Endothelial cell (in vitro differentiated cells): ENCODE results near the gene DCN. TPM values are rescaled to one million over a fixed set of nuclear protein-coding genes. Genes with fewer than 3 reads are reported as not detected.

Experiments used
- DNase-seq: peaks from one replicate; pipeline ENCODE4 v3.0.0; 2021; ENCODE audit warnings: low spot score
- H3K27ac Mint-ChIP-seq: one replicate; pipeline ENCODE4 v1.8.0; 2021; ENCODE audit warnings: mixed read lengths, inconsistent platforms; ENCODE audit not compliant: unreplicated experiment
- H3K27me3 Mint-ChIP-seq: one replicate; pipeline ENCODE4 v1.8.0; 2021; ENCODE audit warnings: mild to moderate bottlenecking, moderate library complexity, mixed read lengths, inconsistent platforms; ENCODE audit not compliant: unreplicated experiment
- H3K36me3 Mint-ChIP-seq: one replicate; pipeline ENCODE4 v1.8.0; 2021; ENCODE audit warnings: mild to moderate bottlenecking, low read depth, mixed read lengths, inconsistent platforms; ENCODE audit not compliant: unreplicated experiment
- H3K4me1 Mint-ChIP-seq: one replicate; pipeline ENCODE4 v1.8.0; 2021; ENCODE audit warnings: mild to moderate bottlenecking, mixed read lengths, inconsistent platforms; ENCODE audit not compliant: unreplicated experiment
- H3K4me3 Mint-ChIP-seq: one replicate; pipeline ENCODE4 v1.8.0; 2021; ENCODE audit warnings: mild to moderate bottlenecking, mixed read lengths, inconsistent platforms; ENCODE audit not compliant: unreplicated experiment
- H3K9me3 Mint-ChIP-seq: one replicate; pipeline ENCODE4 v1.8.0; 2021; ENCODE audit warnings: mixed read lengths, inconsistent platforms; ENCODE audit not compliant: unreplicated experiment
- total RNA-seq: library from RNA; stranded (reverse); fragmentation: NEBNext Ultra II Directional; extraction: Animal tissue kit (Norgen Biotek cat#: 25700); gene quantifications from one replicate; pipeline ENCODE4 v1.2.1, GENCODE V29; 2021; ENCODE audit not compliant: unreplicated experiment
- TF ChIP-seq, protein P1 (sequence below): fragments of 200-600 bp; sonication (generic); IDR thresholded peaks from one replicate; pipeline ENCODE4 v1.5.0; 2021; ENCODE audit warnings: antibody characterized with exemption; ENCODE audit not compliant: unreplicated experiment

Gene DCN
- total RNA-seq, 1 donor from 2014 or later, result not detected

DNA sequence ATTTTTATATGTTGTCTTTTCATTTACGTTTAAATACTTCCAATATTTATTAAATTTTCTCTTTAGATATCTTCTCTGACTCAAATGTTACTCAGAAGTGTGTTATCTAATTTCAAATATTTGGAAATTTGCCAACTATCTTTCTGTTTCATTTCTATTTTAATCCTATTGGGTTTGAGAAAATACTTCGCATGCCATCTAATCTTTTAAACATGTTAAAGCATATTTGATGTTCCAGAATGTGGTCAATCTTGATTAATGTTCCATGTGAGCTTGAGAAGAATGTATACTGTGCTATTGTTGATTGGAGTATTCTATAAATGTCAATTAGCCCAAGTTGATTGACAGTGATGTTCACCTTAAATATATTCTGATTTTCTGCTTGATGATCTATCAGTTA, 11.9 kb upstream of the DCN start:
- Mint-ChIP-seq H3K27me3 (no peaks in the 10 kb centered on the region), H3K4me3 (no peak overlapping the region), H3K9me3 (no peaks in the 10 kb centered on the region), H3K36me3 (no peaks in the 10 kb centered on the region), H3K27ac (no peak overlapping the region), H3K4me1 (no peaks in the 10 kb centered on the region)
- TF ChIP-seq, protein P1, sequence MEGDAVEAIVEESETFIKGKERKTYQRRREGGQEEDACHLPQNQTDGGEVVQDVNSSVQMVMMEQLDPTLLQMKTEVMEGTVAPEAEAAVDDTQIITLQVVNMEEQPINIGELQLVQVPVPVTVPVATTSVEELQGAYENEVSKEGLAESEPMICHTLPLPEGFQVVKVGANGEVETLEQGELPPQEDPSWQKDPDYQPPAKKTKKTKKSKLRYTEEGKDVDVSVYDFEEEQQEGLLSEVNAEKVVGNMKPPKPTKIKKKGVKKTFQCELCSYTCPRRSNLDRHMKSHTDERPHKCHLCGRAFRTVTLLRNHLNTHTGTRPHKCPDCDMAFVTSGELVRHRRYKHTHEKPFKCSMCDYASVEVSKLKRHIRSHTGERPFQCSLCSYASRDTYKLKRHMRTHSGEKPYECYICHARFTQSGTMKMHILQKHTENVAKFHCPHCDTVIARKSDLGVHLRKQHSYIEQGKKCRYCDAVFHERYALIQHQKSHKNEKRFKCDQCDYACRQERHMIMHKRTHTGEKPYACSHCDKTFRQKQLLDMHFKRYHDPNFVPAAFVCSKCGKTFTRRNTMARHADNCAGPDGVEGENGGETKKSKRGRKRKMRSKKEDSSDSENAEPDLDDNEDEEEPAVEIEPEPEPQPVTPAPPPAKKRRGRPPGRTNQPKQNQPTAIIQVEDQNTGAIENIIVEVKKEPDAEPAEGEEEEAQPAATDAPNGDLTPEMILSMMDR, result no peak
- DNase-seq, result no peak

DNA sequence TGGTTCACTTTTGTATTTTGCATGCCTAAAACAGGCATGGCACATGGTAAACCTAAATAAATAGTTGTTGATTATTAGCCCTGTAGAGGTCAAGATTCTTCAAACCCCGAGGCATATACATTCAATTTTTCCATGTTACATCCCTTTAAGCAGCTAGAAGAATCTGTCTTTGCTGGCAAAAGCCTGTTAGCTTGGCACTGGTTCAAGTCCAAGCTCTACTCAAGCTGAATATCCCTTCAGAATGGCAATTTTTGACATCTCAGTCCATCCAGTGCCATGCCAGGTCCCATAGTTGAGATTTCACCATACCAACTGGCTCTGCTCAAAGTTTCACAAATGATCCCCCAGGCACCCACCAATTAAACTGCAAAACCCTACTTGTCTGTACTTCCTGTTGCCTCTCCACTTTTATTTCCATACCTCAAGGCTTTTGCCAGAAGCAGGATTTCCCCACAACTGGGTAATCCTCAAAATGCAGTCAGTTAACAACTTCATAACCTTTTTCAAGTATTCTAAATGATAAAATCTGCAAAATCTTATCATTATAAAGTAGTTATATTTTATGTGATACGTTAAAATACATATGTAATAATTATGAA, 9.0 kb upstream of the DCN start:
- H3K9me3 Mint-ChIP-seq, result no peaks in the 10 kb centered on the region
- no peak overlapping the region for H3K27ac Mint-ChIP-seq
- H3K4me1 Mint-ChIP-seq, result no peaks in the 10 kb centered on the region
- H3K27me3 Mint-ChIP-seq, result no peaks in the 10 kb centered on the region
- TF ChIP-seq, protein P1, result no peak
- no peaks in the 10 kb centered on the region for H3K36me3 Mint-ChIP-seq
- DNase-seq, result no peak
- H3K4me3 Mint-ChIP-seq, result no peak overlapping the region

DNA sequence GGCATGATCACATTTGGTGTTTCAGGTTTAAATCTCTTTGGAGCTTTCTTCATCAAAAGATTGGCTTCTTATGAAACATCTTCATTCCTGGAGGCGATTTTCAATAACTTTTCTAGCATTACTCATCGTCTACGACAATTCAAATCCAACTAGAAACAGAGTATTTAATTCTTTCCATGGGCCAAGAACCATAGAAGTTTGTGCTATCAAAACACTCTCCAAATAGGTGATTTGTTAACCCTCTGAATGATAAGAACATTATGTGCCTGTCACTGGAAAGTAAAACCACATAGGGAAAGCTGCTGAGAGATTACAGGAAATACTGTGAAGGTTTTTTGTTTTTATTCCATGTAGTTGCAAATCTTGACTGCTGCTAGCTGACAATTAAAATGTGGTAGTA, 6.9 kb upstream of the DCN start:
- DNase-seq, result no peak
- no peak overlapping the region for H3K27ac Mint-ChIP-seq
- H3K4me3 Mint-ChIP-seq, result no peak overlapping the region
- TF ChIP-seq, protein P1, result no peak
- no peaks in the 10 kb centered on the region for H3K36me3 Mint-ChIP-seq
- no peaks in the 10 kb centered on the region for H3K4me1 Mint-ChIP-seq
- no peaks in the 10 kb centered on the region for H3K9me3 Mint-ChIP-seq
- no peaks in the 10 kb centered on the region for H3K27me3 Mint-ChIP-seq

DNA sequence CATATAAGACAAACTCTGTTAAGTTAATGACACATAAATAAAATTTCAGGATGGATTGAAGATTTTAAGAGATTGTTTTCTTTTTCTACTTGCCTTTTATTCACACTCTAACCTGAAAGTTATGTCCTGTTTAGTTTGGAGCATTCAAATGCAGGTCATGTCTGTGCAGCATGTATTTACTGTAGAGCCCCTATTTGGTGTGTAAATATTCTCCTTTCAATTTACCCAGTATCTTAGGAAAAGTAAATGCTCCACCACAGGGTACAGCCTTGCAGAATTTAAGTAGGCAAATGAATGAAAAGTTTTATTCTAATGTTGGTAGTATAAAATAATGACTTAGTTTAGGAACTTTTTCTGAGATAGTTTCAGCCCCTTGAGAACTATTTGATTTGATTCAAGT, 6.2 kb upstream of the DCN start:
- TF ChIP-seq, protein P1, result no peak
- H3K4me3 Mint-ChIP-seq, result no peak overlapping the region
- DNase-seq, result no peak
- H3K4me1 Mint-ChIP-seq, result no peaks in the 10 kb centered on the region
- no peaks in the 10 kb centered on the region for H3K9me3 Mint-ChIP-seq
- no peaks in the 10 kb centered on the region for H3K36me3 Mint-ChIP-seq
- no peaks in the 10 kb centered on the region for H3K27me3 Mint-ChIP-seq
- H3K27ac Mint-ChIP-seq, result no peak overlapping the region

DNA sequence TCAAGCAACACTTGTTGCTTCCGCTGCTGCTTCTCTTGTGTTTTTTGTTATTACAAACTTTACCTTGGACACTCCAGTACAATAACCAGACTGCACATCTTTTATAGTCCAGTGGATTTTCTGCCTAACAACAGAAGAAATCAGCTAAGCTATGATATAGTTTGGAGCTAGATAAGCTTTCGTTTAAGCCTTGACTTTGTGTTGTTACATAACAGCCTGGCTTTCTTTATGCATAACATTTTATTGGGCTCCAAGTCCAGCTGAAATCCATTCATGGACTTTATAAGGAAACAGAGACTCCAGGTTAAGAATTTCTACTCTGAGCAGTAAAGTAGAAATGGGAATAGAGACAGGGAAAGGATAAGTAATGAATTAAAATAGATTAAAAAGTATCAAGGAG, 3.5 kb upstream of the DCN start:
- no peaks in the 10 kb centered on the region for H3K4me1 Mint-ChIP-seq

More for the DNA sequence above, 3.5 kb upstream of the DCN start:
- no peak for DNase-seq
- Mint-ChIP-seq H3K4me3 (no peak overlapping the region), H3K27ac (no peak overlapping the region), H3K27me3 (no peaks in the 10 kb centered on the region), H3K9me3 (no peaks in the 10 kb centered on the region), H3K36me3 (no peaks in the 10 kb centered on the region)
- TF ChIP-seq, protein P1, result no peak
